OCI-LY7 (cell line): ENCODE measurements around the gene SAPCD2. TPM values are rescaled to one million over a fixed set of nuclear protein-coding genes. Genes with fewer than 3 reads are reported as not detected.

ENCODE experiments used
- BruUV-seq: library from RNA; stranded (reverse); fragments of 400-500 nt; replicated peaks from 2 replicates; lab custom pipeline; 2021; lab: Mats Ljungman, UMichigan
- CTCF ChIA-PET: fragments of 300-600 bp; sonication (Branson Sonifier 250); formaldehyde crosslinking; loops from one replicate; lab custom pipeline; 2022; ENCODE audit warnings: antibody characterized with exemption; ENCODE audit not compliant: unreplicated experiment; lab: Charles Lee
- POLR2A ChIA-PET: fragments of 300-600 bp; sonication (Branson Sonifier 250); formaldehyde crosslinking; loops from one replicate; lab custom pipeline; 2022; ENCODE audit warnings: antibody characterized with exemption; lab: Charles Lee
- DNase-seq: peaks from one replicate; pipeline ENCODE4 v3.0.0-alpha.2; 2015; ENCODE audit warnings: low spot score
- H2AFZ ChIP-seq: fragments of 200-600 bp; sonication (generic), shearing (Covaris generic); 2 replicates; pipeline ENCODE4 v1.6.1; 2014; ENCODE audit warnings: mild to moderate bottlenecking, antibody characterized with exemption, low read length, moderate library complexity
- H3K27ac ChIP-seq: fragments of 200-600 bp; sonication (generic); 2 replicates; pipeline ENCODE4 v1.5.1; 2014; ENCODE audit warnings: mixed run types, low read depth, mild to moderate bottlenecking, moderate library complexity, low read length, inconsistent platforms; ENCODE audit not compliant: poor library complexity, severe bottlenecking
- H3K36me3 ChIP-seq: fragments of 200-600 bp; sonication (generic); 2 replicates; pipeline ENCODE4 v1.6.1; 2014; ENCODE audit warnings: mild to moderate bottlenecking, antibody characterized with exemption, low read length, moderate library complexity, mixed read lengths; ENCODE audit not compliant: insufficient read depth
- H3K4me1 ChIP-seq: fragments of 200-600 bp; sonication (generic); 2 replicates; pipeline ENCODE4 v1.5.1; 2014; ENCODE audit warnings: mild to moderate bottlenecking, low read length; ENCODE audit not compliant: insufficient read depth, poor library complexity, severe bottlenecking
- H3K4me2 ChIP-seq: fragments of 200-600 bp; sonication (generic); 2 replicates; pipeline ENCODE4 v1.6.1; 2014; ENCODE audit warnings: mild to moderate bottlenecking, low read length
- H3K4me3 ChIP-seq: fragments of 200-600 bp; sonication (generic); 2 replicates; pipeline ENCODE4 v1.5.1; 2014; ENCODE audit warnings: mild to moderate bottlenecking, low read depth, low read length; ENCODE audit not compliant: poor library complexity, severe bottlenecking
- H3K79me2 ChIP-seq: fragments of 200-600 bp; sonication (generic); 2 replicates; pipeline ENCODE4 v1.6.1; 2016; ENCODE audit warnings: low read depth, mild to moderate bottlenecking, low read length, moderate library complexity, mixed read lengths; ENCODE audit not compliant: insufficient read depth
- H3K9me2 ChIP-seq: fragments of 200-600 bp; sonication (generic); 2 replicates; pipeline ENCODE4 v1.6.1; 2016; ENCODE audit warnings: mild to moderate bottlenecking, low read length, mixed read lengths; ENCODE audit not compliant: insufficient read depth
- H3K9me3 ChIP-seq: fragments of 200-600 bp; sonication (generic); 2 replicates; pipeline ENCODE4 v1.6.1; 2014; ENCODE audit warnings: mild to moderate bottlenecking, mixed run types, low read length, mixed read lengths
- H4K20me1 ChIP-seq: fragments of 200-600 bp; sonication (generic); 2 replicates; pipeline ENCODE4 v1.6.1; 2014; ENCODE audit warnings: mild to moderate bottlenecking, antibody characterized with exemption, low read length, moderate library complexity, mixed read lengths; ENCODE audit not compliant: insufficient read depth
- CTCF ChIP-seq: fragments of 200-600 bp; sonication (generic); conservative IDR thresholded peaks from 2 replicates; pipeline ENCODE4 v1.5.1; 2014; ENCODE audit warnings: mild to moderate bottlenecking, antibody characterized with exemption, low read length, moderate library complexity, mixed read lengths
- EZH2phosphoT487 ChIP-seq: fragments of 200-600 bp; sonication (generic); IDR thresholded peaks from 2 replicates; pipeline ENCODE4 v1.6.1; 2018; ENCODE audit warnings: low read depth, borderline replicate concordance, mild to moderate bottlenecking, mixed run types, antibody characterized with exemption, low read length, moderate library complexity, mixed read lengths
- intact Hi-C: fragments of 100-400 bp; cut with micrococcal nuclease; formaldehyde crosslinking; loops from one replicate; pipeline ENCODE4 v1.10.0; 2022; ENCODE audit not compliant: unreplicated experiment
- total RNA-seq, 2 experiments: library from RNA; depleted of rRNA in 1 of 2; stranded (reverse); fragments of >200 nt in 1 of 2; shearing (Covaris generic) in 1 of 2; gene quantifications; 2 replicates each; pipeline ENCODE4 v1.2.3, GENCODE V29; 2014 to 2022

The SAPCD2 gene
- total RNA-seq, 2 experiments from 2014 or later, result 57.2 to 74.0 TPM

GRCh38 chr9:137052293-137052692 lies 18.1 kb downstream of the SAPCD2 start:
- H3K9me2 ChIP-seq, result no peaks in the 10 kb centered on the region
- H2AFZ ChIP-seq, result no peak overlapping the region
- no peaks in the 10 kb centered on the region for H4K20me1 ChIP-seq
- TF ChIP-seq CTCF, result no peak
- no peak for TF ChIP-seq EZH2phosphoT487
- H3K4me2 ChIP-seq, result no peak overlapping the region
- no peak for DNase-seq
- intact Hi-C loops, result no loop called here
- no peak overlapping the region for H3K27ac ChIP-seq
- no peak overlapping the region for H3K4me3 ChIP-seq
- no peaks in the 10 kb centered on the region for H3K9me3 ChIP-seq
- no peaks in the 10 kb centered on the region for H3K4me1 ChIP-seq
- no peaks in the 10 kb centered on the region for H3K79me2 ChIP-seq
- no TSS peak for BruUV-seq
- ChIA-PET CTCF (interaction anchor here (0.6 kb wide), 1 partner anchor 9 kb away, joined by 3 read pairs; no protein-coding TSS in a partner anchor), POLR2A (no interaction called here)
- H3K36me3 ChIP-seq, result no peaks in the 10 kb centered on the region

DNA sequence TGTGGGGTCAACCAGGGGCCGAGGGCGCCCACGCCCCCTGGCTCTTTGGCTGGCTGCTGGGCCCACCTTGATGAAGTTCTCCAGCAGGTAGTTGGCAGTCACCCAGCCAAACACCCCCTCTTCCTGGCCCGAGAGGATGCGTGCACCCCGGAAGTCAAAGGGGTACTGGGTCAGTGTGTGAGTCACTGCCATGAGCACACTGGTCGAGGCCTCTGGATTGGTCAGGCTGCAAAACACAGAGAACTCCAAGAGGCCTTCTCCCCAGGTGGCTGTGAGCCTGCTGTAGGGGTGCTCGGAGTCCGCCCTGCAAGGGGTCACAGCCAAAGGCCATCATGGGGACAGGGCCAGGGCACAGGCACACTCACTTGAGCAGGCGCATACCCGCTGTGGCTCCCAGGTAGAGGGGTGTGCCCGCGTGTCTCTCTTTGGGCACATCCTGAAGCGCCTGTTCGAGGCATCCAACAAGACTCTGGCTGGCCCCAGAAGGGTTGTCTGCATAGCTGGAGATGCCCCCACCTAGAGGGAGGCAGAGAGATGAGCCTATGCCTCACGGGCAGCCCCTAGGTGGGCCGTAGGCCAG lies 19.1 kb downstream of the SAPCD2 start:
- Histone ChIP-seq H3K9me2 (no peaks in the 10 kb centered on the region), H2AFZ (no peak overlapping the region), H3K4me2 (no peak overlapping the region), H3K36me3 (no peaks in the 10 kb centered on the region), H3K4me3 (no peak overlapping the region), H3K79me2 (no peaks in the 10 kb centered on the region), H3K9me3 (no peaks in the 10 kb centered on the region), H3K27ac (no peak overlapping the region), H3K4me1 (peaks cover 2% of the 10 kb centered on the region), H4K20me1 (no peaks in the 10 kb centered on the region)
- ChIA-PET CTCF (no interaction called here), POLR2A (no interaction called here)
- TF ChIP-seq CTCF (no peak), EZH2phosphoT487 (no peak)
- intact Hi-C loops, result no loop called here
- no peak for DNase-seq
- BruUV-seq, result no TSS peak

DNA sequence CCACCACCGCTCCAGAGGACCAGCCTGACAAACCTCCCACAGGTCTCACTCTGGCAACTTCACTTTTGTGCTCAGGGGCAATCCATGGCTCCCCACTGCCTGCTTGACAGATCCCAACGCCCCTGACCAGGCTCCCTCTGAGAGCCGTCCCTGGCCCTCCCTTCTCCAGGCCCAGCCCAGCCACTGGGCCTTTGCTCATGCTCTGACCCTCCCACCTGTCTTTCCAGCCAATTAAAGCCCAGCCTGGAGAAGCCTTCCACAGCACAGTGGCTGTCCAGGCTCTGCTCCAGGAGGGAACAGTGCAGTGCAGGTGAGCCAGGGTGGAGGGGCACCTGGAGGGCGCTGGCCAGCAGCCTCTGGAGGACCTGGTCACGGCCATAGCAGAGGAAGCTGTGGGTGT lies 19.8 kb downstream of the SAPCD2 start:
- TF ChIP-seq EZH2phosphoT487 (no peak), CTCF (no peak)
- no peaks in the 10 kb centered on the region for H3K9me2 ChIP-seq
- CTCF ChIA-PET, result no interaction called here
- no peak overlapping the region for H2AFZ ChIP-seq
- no peaks in the 10 kb centered on the region for H4K20me1 ChIP-seq
- no peaks in the 10 kb centered on the region for H3K36me3 ChIP-seq
- peaks cover 4% of the 10 kb centered on the region for H3K4me1 ChIP-seq
- DNase-seq, result no peak
- no peak overlapping the region for H3K4me2 ChIP-seq
- intact Hi-C loops, result no loop called here
- no peak overlapping the region for H3K27ac ChIP-seq
- no peaks in the 10 kb centered on the region for H3K9me3 ChIP-seq
- H3K79me2 ChIP-seq, result no peaks in the 10 kb centered on the region
- POLR2A ChIA-PET, result no interaction called here
- no TSS peak for BruUV-seq
- H3K4me3 ChIP-seq, result no peak overlapping the region
